ENCODE data around the gene ITGA7.

Gene ITGA7

DNA sequence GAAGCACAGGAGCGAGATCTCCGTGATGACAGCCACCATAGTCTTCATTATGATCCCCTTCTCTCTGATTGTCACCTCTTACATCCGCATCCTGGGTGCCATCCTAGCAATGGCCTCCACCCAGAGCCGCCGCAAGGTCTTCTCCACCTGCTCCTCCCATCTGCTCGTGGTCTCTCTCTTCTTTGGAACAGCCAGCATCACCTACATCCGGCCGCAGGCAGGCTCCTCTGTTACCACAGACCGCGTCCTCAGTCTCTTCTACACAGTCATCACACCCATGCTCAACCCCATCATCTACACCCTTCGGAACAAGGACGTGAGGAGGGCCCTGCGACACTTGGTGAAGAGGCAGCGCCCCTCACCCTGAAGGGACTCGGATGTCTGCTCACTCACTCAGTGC lies 70.2 kb downstream of the ITGA7 start:
- DNase-seq, result no peak

DNA sequence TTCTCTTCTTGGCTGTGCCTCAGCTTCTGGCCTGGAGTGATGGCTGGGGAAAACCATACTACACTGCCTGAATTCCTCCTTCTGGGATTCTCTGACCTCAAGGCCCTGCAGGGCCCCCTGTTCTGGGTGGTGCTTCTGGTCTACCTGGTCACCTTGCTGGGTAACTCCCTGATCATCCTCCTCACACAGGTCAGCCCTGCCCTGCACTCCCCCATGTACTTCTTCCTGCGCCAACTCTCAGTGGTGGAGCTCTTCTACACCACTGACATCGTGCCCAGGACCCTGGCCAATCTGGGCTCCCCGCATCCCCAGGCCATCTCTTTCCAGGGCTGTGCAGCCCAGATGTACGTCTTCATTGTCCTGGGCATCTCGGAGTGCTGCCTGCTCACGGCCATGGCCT lies 70.9 kb downstream of the ITGA7 start, which contains the start of gene OR10P1:
Gene OR10P1 (plus strand): TSS at position 40 of the 400 bp plus-strand sequence. CDS start 0 bp downstream, at position 40.
- DNase-seq, result no peak

DNA sequence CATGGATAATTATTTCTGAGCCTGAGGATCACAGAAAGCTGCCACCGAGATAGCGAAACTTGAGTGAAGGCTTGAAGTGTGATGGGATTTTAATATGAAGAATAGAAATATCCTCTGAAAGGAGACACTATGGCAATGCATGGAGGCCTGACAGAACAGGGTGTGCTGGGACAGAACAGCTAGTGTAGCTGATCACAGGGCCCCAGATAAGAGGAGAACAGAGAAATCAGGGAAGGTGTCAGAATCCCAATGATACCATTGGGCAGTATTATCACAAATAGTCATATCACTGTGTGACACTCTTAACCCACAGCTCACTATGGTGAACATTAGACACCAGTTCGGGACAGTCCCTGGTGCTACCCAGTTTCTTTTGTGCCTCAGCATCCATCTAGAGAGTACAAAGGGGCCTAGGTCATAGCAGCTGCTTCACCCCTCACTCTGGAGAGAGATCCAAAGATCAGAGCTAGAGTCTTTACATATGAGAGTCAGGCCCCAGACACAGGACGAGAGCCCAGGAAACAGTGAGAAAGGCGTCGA lies 71.5 kb downstream of the ITGA7 start:
- no peak for DNase-seq

All from fibroblast of upper back skin (primary cell).